ENCODE measurements around the gene AGO1.
"Not testable (repeated sequence)": the region's sequence is repeated elsewhere in the genome, so short reads cannot be mapped to it uniquely, and the experiment has no call there.

AGO1 gene

DNA sequence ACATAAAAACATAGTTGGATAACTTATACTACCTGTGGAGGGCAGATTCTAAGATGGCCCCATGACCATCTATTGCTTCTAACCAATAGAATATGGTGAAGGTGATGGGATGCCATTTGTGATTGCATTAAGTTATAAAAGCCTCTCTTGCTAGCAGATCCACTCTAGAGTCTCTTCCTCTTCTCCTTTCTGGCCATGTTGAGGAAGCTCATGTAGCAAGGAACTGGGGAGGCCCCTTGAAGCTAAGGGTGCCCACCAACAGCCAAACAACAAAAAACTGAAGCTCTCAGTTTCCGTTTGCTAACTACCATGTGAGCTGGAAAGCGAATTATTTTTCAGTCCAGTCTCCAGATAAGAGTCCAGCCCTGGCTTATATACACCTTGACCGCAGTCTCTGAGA lies 16.0 kb upstream of the AGO1 start:
- Histone ChIP-seq H3K4me3 (ENCODE audit: insufficient read depth in 1 of 2, low read depth in 1 of 2, low read length in 2 of 2) (no peak overlapping the region), H3K27ac (ENCODE audit: low read length, poor library complexity, severe bottlenecking) (no peak overlapping the region), H4K91ac (ENCODE audit: low read length) (no peak overlapping the region), H3K4me1 (ENCODE audit: control insufficient read depth, insufficient read depth, low read depth, low read length) (no peaks in the 10 kb centered on the region), H3K14ac (ENCODE audit: low read length in 2 of 2) (no peak overlapping the region), H3K4me2 (ENCODE audit: low read length, poor library complexity, severe bottlenecking) (no peak overlapping the region), H3K79me1 (replicated peaks; ENCODE audit: low read length, poor library complexity, severe bottlenecking) (no peaks in the 10 kb centered on the region), H2AFZ (ENCODE audit: low read depth, low read length) (no peak overlapping the region), H3K9me3 (ENCODE audit: control insufficient read depth, low read length) (no peaks in the 10 kb centered on the region), H2BK15ac (ENCODE audit: low read depth, poor library complexity, severe bottlenecking) (no peak overlapping the region), H3K23ac (ENCODE audit: low read length in 2 of 2) (no peak overlapping the region), H2AK5ac (ENCODE audit: low read length, severe bottlenecking) (no peak overlapping the region), H3K36me3 (ENCODE audit: control insufficient read depth in 1 of 2, insufficient read depth in 2 of 2, low read depth in 1 of 2, low read length in 2 of 2) (no peaks in the 10 kb centered on the region), H4K8ac (ENCODE audit: low read length) (no peak overlapping the region), H3K9ac (ENCODE audit: low read length) (no peak overlapping the region), H2BK12ac (ENCODE audit: low read length in 2 of 2) (no peak overlapping the region), H3K27me3 (ENCODE audit: control insufficient read depth in 1 of 2, insufficient read depth in 1 of 2, low read length in 2 of 2) (no peaks in the 10 kb centered on the region), H2BK120ac (ENCODE audit: low read depth, low read length) (no peak overlapping the region), H2BK5ac (ENCODE audit: low read depth, low read length, poor library complexity, severe bottlenecking) (no peak overlapping the region), H3K18ac (ENCODE audit: low read depth in 1 of 2, low read length in 2 of 2) (no peak overlapping the region), H3K4ac (ENCODE audit: low read depth in 1 of 2, low read length in 2 of 2) (no peak overlapping the region)
- WGBS: 96% methylated on average over 3 of the region's 3 CpGs
- no peak for DNase-seq

DNA sequence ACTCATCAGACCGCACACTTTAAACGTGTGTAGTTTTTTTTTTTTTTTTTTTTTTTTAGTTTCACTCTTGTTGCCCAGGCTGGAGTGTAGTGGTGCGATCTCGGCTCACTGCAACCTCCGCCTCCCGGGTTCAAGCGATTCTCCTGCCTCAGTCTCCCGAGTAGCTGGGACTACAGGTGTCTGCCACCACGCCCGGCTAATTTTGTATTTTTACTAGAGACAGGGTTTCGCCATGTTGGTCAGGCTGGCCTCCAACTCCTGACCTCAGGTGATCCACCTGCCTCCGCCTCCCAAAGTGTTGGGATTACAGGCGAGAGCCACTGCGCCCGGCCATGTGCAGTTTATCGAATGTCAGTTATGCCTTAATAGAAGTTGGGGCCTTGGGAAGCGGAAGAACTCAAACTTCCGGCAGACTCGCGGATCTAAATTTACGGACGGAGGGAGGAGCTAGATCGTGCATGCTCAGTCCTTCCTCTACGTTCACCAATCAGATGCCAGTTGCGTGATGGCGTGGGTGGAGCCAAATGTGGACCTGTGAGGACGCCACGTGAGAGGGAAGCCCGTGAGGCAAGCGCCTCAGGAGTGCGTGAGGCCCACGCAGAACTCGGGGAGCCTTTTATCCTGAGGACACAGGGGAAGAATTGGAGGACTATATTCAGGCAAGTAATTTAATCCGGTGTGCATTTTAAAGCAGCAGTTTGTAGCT lies 13.6 kb upstream of the AGO1 start:
- not testable (repeated sequence) for H2AFZ ChIP-seq (ENCODE audit: low read depth, low read length); H3K27me3 ChIP-seq (ENCODE audit: control insufficient read depth in 1 of 2, insufficient read depth in 1 of 2, low read length in 2 of 2); H2BK15ac ChIP-seq (ENCODE audit: low read depth, poor library complexity, severe bottlenecking); H3K36me3 ChIP-seq (ENCODE audit: control insufficient read depth in 1 of 2, insufficient read depth in 2 of 2, low read depth in 1 of 2, low read length in 2 of 2); H3K4me2 ChIP-seq (ENCODE audit: low read length, poor library complexity, severe bottlenecking); H2BK120ac ChIP-seq (ENCODE audit: low read depth, low read length); H2BK5ac ChIP-seq (ENCODE audit: low read depth, low read length, poor library complexity, severe bottlenecking); H3K79me1 ChIP-seq (replicated peaks; ENCODE audit: low read length, poor library complexity, severe bottlenecking); H3K14ac ChIP-seq (ENCODE audit: low read length in 2 of 2); DNase-seq; H3K4me1 ChIP-seq (ENCODE audit: control insufficient read depth, insufficient read depth, low read depth, low read length); H3K4ac ChIP-seq (ENCODE audit: low read depth in 1 of 2, low read length in 2 of 2); H2BK12ac ChIP-seq (ENCODE audit: low read length in 2 of 2); H3K9ac ChIP-seq (ENCODE audit: low read length); H3K9me3 ChIP-seq (ENCODE audit: control insufficient read depth, low read length); H2AK5ac ChIP-seq (ENCODE audit: low read length, severe bottlenecking); H4K8ac ChIP-seq (ENCODE audit: low read length); H4K91ac ChIP-seq (ENCODE audit: low read length); H3K18ac ChIP-seq (ENCODE audit: low read depth in 1 of 2, low read length in 2 of 2); H3K4me3 ChIP-seq (ENCODE audit: insufficient read depth in 1 of 2, low read depth in 1 of 2, low read length in 2 of 2); H3K23ac ChIP-seq (ENCODE audit: low read length in 2 of 2); H3K27ac ChIP-seq (ENCODE audit: low read length, poor library complexity, severe bottlenecking)
- 91% methylated on average over 34 of the region's 34 CpGs for WGBS

DNA sequence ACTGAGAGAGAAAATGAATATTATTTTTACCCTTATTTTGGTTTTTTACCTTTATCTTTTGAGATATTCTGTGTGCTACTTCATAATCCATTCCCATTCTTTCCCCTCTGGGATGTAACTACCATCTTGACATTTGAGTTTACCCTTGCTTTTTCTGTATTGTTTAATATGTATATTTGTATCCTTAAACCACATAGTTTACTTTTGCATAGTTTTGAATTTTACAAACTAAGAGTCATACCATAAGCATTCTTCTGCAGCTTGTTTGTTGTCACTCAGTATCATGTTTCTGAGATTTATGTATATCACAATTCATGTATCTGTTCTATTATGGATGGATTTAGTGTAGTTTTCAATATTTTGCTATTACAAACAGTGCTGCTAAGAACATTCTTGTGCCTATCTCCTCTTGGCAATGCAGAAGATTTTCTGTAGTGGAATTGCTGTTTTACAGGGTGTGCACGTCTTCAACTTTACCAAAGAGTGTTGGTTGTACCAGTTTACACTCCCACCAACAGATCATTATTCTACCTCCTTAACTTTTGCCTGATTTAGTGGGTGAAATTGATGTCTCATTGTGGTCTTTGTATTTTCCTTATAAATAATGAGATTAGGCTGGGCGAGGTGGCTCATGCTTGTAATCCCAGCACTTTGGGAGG lies 12.2 kb upstream of the AGO1 start:
- no peak overlapping the region for H2BK15ac ChIP-seq (ENCODE audit: low read depth, poor library complexity, severe bottlenecking)
- no peak overlapping the region for H2BK5ac ChIP-seq (ENCODE audit: low read depth, low read length, poor library complexity, severe bottlenecking)
- no peak overlapping the region for H2BK120ac ChIP-seq (ENCODE audit: low read depth, low read length)
- no peak overlapping the region for H3K27ac ChIP-seq (ENCODE audit: low read length, poor library complexity, severe bottlenecking)
- no peaks in the 10 kb centered on the region for H3K9me3 ChIP-seq (ENCODE audit: control insufficient read depth, low read length)
- H3K9ac ChIP-seq (ENCODE audit: low read length): no peak overlapping the region
- no peaks in the 10 kb centered on the region for H3K27me3 ChIP-seq (ENCODE audit: control insufficient read depth in 1 of 2, insufficient read depth in 1 of 2, low read length in 2 of 2)
- H2AFZ ChIP-seq (ENCODE audit: low read depth, low read length): no peak overlapping the region
- no peak overlapping the region for H3K18ac ChIP-seq (ENCODE audit: low read depth in 1 of 2, low read length in 2 of 2)
- H3K14ac ChIP-seq (ENCODE audit: low read length in 2 of 2): no peak overlapping the region
- H3K36me3 ChIP-seq (ENCODE audit: control insufficient read depth in 1 of 2, insufficient read depth in 2 of 2, low read depth in 1 of 2, low read length in 2 of 2): no peaks in the 10 kb centered on the region
- H3K4me3 ChIP-seq (ENCODE audit: insufficient read depth in 1 of 2, low read depth in 1 of 2, low read length in 2 of 2): no peak overlapping the region
- H3K23ac ChIP-seq (ENCODE audit: low read length in 2 of 2): no peak overlapping the region
- DNase-seq: no peak
- H3K79me1 ChIP-seq (replicated peaks; ENCODE audit: low read length, poor library complexity, severe bottlenecking): no peaks in the 10 kb centered on the region
- H4K91ac ChIP-seq (ENCODE audit: low read length): no peak overlapping the region
- H4K8ac ChIP-seq (ENCODE audit: low read length): no peak overlapping the region
- no peaks in the 10 kb centered on the region for H3K4me1 ChIP-seq (ENCODE audit: control insufficient read depth, insufficient read depth, low read depth, low read length)
- WGBS: 100% methylated on average over 1 of the region's 2 CpGs
- no peak overlapping the region for H2AK5ac ChIP-seq (ENCODE audit: low read length, severe bottlenecking)
- H3K4ac ChIP-seq (ENCODE audit: low read depth in 1 of 2, low read length in 2 of 2): no peak overlapping the region
- no peak overlapping the region for H2BK12ac ChIP-seq (ENCODE audit: low read length in 2 of 2)
- H3K4me2 ChIP-seq (ENCODE audit: low read length, poor library complexity, severe bottlenecking): no peak overlapping the region

DNA sequence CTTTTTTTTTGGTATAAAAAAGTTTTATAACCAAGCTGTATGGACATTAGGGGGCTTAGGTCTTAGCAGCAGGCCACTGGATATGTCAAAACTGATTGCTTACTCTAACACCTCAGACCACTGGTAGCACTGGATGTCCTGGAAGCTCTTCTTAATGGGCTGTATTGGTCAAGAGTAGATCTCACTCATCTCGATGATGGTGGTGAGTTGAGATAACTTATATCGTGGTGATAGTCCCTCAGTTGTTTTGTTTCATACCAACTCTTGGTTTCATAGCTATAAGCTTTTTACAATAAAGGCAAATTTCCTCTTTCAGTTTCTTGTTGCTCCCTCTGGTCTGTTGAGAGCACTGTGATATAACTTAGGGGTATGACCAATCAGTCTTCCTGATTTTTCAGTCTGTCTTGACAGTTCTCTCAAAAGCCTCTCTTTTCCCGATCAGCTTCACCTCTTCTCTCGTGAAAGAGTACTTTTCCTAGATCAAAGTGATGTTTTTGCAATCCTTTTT lies 9.7 kb upstream of the AGO1 start:
- Histone ChIP-seq H3K4me1 (ENCODE audit: control insufficient read depth, insufficient read depth, low read depth, low read length) (no peaks in the 10 kb centered on the region), H2BK120ac (ENCODE audit: low read depth, low read length) (no peak overlapping the region), H2AFZ (ENCODE audit: low read depth, low read length) (no peak overlapping the region), H3K36me3 (ENCODE audit: control insufficient read depth in 1 of 2, insufficient read depth in 2 of 2, low read depth in 1 of 2, low read length in 2 of 2) (no peaks in the 10 kb centered on the region), H3K9ac (ENCODE audit: low read length) (no peak overlapping the region), H3K14ac (ENCODE audit: low read length in 2 of 2) (no peak overlapping the region), H2BK5ac (ENCODE audit: low read depth, low read length, poor library complexity, severe bottlenecking) (no peak overlapping the region), H4K91ac (ENCODE audit: low read length) (no peak overlapping the region), H3K4ac (ENCODE audit: low read depth in 1 of 2, low read length in 2 of 2) (no peak overlapping the region), H3K23ac (ENCODE audit: low read length in 2 of 2) (no peak overlapping the region), H3K27me3 (ENCODE audit: control insufficient read depth in 1 of 2, insufficient read depth in 1 of 2, low read length in 2 of 2) (no peaks in the 10 kb centered on the region), H2BK12ac (ENCODE audit: low read length in 2 of 2) (no peak overlapping the region), H3K27ac (ENCODE audit: low read length, poor library complexity, severe bottlenecking) (no peak overlapping the region), H3K9me3 (ENCODE audit: control insufficient read depth, low read length) (no peaks in the 10 kb centered on the region), H3K4me2 (ENCODE audit: low read length, poor library complexity, severe bottlenecking) (no peak overlapping the region), H2AK5ac (ENCODE audit: low read length, severe bottlenecking) (no peak overlapping the region), H3K4me3 (ENCODE audit: insufficient read depth in 1 of 2, low read depth in 1 of 2, low read length in 2 of 2) (no peak overlapping the region), H2BK15ac (ENCODE audit: low read depth, poor library complexity, severe bottlenecking) (no peak overlapping the region), H3K18ac (ENCODE audit: low read depth in 1 of 2, low read length in 2 of 2) (no peak overlapping the region), H4K8ac (ENCODE audit: low read length) (no peak overlapping the region), H3K79me1 (replicated peaks; ENCODE audit: low read length, poor library complexity, severe bottlenecking) (no peaks in the 10 kb centered on the region)
- DNase-seq: no peak
- 100% methylated on average over 2 of the region's 4 CpGs for WGBS

Measured in mesenchymal stem cell (in vitro differentiated cells and primary cell).